ENCODE data around the gene TP53BP2.

- no peak for TF ChIP-seq POLR2A (IDR thresholded peaks at IDR 0.05; ENCODE audit: low read depth, low read length)
- TF ChIP-seq POLR2AphosphoS5 (IDR thresholded peaks at IDR 0.05; ENCODE audit: low read depth, low read length) = no peak
- no peak for TF ChIP-seq TAF1 (IDR thresholded peaks at IDR 0.05; ENCODE audit: borderline replicate concordance, low read depth, low read length)
These were observed 2.8 kb upstream of the TP53BP2 start for GRCh38 chr1:223848536-223848935.

Measured in GM12892 (cell line).